Measurements from ENCODE around the gene RAB37. TPM values are rescaled to one million over a fixed set of nuclear protein-coding genes. Genes with fewer than 3 reads are reported as not detected.
A peak's percentile ranks its signal among the peaks of the same experiment; 100 is the strongest.

The RAB37 gene
- polyA plus RNA-seq, 12 donors: 0.63 to 5.0 (median 1.3) TPM; not detected in 1

DNA sequence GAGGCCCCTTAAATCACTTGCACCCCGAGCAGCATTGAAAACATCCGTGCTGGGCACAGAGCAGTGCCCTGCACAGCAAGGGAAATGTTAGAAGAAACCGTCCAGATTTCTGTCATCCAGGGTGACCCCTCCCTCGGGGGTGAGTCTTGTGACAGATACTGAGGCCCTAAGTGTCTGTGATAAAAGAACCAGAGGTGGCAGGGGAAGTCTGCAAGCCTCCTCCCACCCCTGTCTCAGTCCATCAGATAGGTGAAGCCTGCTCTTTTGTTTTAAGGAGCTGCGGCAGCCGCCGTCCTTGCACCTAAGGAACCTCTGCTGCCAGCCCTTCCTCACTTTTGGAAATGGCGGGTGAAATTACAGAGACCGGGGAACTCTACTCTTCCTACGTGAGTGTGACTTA is 39.9 kb downstream of the RAB37 start:
- no peak for DNase-seq

GRCh38 chr17:74777901-74778515 is 41.0 kb downstream of the RAB37 start:
- DNase-seq: no peak

GRCh38 chr17:74778960-74779359 is 41.9 kb downstream of the RAB37 start:
- no peak for DNase-seq

DNA sequence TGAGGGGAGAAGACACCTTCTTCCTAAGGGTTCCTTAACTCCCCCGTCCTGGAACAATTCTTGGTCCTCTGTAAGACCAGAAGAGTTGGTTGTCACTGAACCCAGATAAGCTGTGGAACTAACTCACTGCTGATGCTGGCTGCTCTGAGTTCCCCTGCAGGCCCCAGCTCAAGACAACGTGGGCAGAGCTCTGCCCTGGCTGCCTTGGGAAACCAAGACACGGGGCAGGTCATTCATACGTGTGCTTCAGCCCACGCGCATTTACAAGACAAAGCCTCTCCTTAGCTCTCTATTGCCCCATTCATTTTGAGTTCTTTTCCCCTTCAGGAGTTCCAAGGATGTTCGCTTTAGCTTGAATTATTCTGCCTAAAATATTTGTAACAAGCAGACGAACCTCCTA is 42.4 kb downstream of the RAB37 start:
- DNase-seq: no peak

DNA sequence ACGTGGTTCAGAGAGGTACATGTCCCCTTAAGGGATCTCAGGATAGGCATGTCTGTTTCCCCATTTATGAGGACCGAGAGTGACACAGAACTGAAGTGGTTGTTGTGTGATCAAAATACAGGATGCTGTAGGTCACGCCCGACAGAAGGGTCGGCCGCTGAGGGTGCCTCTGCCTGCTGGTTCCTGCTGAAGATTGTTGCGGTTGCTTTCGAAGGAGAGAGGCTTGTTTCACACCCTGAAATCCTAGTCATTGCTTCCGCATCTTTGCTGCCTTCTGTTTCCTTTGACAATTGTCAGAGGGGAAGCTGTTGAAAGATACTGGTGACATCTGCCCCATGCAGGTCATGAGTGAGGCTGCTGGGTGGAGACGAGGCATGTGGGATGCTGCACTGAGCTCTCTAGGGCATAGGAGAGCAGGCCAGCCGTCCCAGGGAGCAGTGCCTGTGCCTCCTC is 42.9 kb downstream of the RAB37 start:
- peak; percentile 32 for DNase-seq

- no peak for DNase-seq
Observed at GRCh38 chr17:74780443-74781238, 43.6 kb downstream of the RAB37 start.

GRCh38 chr17:74782571-74782970 is 45.5 kb downstream of the RAB37 start:
- DNase-seq: no peak

DNA sequence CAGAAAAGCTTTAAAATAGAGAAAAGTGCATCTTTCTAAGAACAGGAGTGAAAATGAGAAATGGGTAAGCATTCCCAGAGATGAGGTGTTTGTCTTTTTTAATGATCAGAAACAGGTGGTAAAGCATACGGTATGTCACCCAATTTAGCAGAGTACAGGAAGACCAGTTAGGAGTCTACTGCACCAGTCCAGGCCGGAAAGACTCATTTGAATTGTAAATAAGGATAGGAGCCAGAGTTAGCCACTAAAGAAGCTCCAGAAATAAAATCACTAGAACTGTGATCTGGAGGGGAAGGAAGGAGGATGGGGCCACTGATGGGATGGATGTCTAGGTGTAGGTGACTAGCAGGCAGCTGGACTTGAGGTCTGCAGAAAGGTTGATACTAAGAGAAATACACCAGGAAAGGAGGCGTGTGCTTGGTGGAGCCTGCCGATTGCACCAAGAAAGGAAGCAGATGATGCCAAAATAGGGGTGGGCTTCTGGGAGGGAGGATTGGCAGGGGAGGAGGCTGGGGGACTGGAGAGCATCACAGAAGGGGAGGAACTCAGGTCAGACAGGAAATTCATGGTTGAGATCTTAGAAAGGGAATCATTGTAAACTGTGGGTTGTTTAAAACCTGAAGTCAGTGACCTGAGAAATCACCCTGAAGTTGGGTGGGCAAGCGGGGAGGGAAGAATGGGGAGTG is 47.2 kb downstream of the RAB37 start:
- no peak for DNase-seq

- no peak for DNase-seq
Observed at GRCh38 chr17:74785096-74785980, 48.3 kb downstream of the RAB37 start.

GRCh38 chr17:74785981-74786360 is 48.9 kb downstream of the RAB37 start:
- no peak for DNase-seq

DNA sequence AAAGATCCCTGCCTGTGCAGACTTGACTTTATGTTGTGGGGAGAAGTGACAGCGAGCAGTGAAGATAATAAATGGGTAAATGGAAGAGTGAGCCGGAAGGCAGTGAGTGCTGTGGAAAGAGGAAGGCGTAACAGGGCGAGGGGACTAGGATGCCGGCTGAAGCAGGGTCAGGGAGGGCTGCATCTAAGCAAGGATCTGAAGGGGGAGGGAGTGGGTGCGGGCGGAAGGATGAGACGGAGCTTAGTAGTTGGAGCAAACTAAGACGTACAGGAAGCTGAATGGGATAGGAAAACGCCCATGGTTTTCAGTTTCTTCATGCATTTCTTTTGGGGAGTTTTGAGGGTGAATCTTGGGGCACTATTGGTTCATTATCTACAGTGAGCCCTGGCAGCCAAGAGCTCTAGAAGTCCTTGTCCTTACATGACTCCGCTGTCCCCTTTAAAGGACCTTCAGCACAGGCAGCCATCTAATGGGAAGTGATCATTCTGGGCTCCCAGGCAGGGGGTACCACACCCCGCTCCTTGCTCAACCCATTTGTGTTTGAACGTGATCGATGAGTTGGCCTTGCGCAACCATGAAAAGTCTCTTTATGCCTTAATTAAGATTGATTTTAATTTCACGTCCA is 49.5 kb downstream of the RAB37 start:
- no peak for DNase-seq

DNA sequence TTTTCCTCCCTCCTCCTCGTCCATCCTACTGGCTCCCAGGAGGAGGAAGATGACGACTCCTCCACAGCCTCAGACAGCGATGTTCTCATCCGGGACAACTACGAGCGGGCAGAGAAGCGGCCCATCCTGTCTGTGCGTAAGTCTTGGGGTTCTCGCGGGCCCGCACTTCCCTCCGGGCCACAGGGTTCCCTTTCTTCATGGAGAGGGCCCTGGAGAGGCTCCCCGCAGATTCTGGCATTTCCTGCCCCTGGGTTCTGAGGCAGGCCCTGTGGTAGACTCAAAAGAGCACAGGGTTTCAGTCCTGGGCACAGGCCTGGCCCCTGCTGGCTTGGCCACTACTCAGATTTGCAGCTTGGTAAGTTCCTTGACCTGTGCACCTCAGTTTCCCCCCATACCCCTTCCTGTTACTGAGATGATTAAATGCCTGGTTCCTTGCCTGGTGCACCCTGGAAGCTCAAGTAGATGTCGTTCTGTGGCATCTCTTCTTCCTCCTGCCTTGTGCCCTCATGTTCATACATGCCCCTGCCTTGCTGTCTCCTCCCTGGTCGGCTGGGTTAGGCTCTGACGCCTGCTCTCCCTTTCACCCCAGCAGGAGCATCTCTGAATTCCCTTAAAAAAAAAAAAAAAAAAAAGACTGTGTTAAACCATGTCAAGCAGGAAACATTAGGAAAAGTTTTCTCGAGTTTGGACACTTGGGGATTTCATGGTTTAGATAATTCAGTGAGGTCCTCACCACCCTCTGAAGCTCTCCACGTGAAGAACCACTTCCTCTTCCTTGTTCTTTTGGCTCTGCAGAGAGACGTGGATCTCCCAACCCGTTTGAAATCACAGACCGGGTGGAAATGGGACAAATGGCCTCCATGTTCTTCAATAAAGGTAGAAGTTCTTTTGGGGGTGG is 53.4 kb downstream of the RAB37 start:
- DNase-seq: no peak

DNA sequence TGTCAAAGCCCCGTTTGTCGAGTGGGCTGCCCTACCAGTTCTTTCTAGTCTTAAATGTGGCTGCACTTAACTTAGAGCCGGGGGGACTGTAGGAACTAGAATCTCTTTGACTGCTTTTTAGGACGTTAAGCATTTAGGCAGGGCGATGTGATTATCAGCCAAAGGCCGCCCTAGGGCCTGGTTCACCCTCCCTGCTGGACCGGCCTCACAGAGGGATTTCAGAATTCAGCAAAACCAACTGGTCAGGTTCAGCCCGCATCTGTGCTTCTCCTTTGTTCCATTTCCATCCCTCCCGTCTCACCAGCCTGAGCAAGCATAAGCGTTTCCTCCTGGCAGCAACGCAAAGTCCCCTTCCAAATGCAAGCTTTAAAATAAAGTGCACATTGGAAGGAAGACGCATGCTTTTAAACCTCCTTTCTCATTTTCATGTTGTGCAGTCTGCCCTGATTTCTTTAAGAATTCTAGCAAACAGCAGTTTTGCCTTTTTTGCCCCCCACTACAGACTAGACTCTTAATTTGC is 55.6 kb downstream of the RAB37 start:
- no peak for DNase-seq

GRCh38 chr17:74795327-74796020 is 58.4 kb downstream of the RAB37 start:
- no peak for DNase-seq

DNA sequence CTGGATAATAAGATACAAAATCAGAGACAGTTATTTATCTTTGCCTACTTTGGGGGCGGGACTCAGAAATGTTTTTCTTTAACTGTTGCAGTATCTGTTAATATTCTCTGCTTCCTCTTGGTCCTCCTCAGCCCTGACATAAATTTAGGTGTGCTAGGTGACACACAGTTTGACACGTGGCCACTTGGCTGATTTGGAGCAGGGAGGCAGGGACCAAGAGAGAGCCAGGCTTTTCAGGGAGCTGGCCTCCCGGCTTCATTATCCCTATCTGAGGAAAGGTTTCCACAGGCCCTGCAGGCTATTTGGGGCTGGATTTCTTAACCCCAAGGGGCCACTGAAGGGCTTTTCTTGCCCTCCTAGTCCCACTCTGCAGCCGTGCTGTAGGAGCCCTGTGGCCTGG is 59.2 kb downstream of the RAB37 start:
- DNase-seq: no peak

DNA sequence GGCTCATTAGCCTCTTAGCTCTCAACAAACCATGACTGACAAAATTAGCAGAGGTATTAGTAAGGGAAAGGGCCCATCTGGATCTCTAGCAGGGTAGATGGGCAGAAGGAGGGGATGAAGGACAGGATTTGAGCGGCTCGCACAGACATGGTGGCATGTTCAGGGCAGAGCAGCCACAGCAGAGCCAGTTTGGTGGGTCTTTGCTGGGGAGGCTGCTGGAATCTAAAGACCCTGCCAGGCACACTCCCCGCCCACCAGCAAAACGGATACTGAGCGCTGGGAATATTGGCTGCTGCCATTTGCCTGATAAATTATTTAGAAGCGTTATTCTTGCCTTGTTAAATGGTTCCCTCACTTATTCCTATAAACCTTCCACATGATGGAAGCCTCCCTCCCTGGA is 59.8 kb downstream of the RAB37 start:
- DNase-seq: no peak
